Heart left ventricle (tissue), 16 donors: Measurements from ENCODE around the gene IL2RA. TPM values are rescaled to one million over a fixed set of nuclear protein-coding genes. Genes with fewer than 3 reads are reported as not detected.

Experiments
- ATAC-seq, 4 donors: fragments of 200-7000 bp; cut with Tn5 transposase; one replicate each; pipeline ENCODE4 v1.9.1; 2020 to 2022; ENCODE audit warnings: moderate library complexity in 4 of 4, mild to moderate bottlenecking in 3 of 4, moderate number of reproducible peaks in 1 of 4
- DNase-seq, 5 donors: peaks; one replicate each; pipeline ENCODE4 v3.0.0-alpha.2; 2020
- H3K27ac ChIP-seq, 12 donors: fragments of 200-600 bp; sonication (generic) in 4 of 12; one replicate each; pipeline versions ENCODE4 v1.5.0 to v1.8.0; 2016 to 2022; ENCODE audit warnings: mild to moderate bottlenecking in 2 of 12
- H3K27me3 ChIP-seq, 9 donors: fragments of 200-600 bp; sonication (generic) in 2 of 9; one replicate each; pipeline versions ENCODE4 v1.5.1 to v1.8.0; 2016 to 2022; ENCODE audit warnings: mild to moderate bottlenecking in 3 of 9
- H3K36me3 ChIP-seq, 9 donors: fragments of 200-600 bp; sonication (generic) in 2 of 9; one replicate each; pipeline versions ENCODE4 v1.5.0 to v1.8.0; 2018 to 2022; ENCODE audit warnings: mild to moderate bottlenecking in 2 of 9
- H3K4me1 ChIP-seq, 12 donors: fragments of 200-600 bp; sonication (generic) in 4 of 12; one replicate each; pipeline versions ENCODE4 v1.5.0 to v1.8.0; 2016 to 2022; ENCODE audit warnings: mild to moderate bottlenecking in 3 of 12
- H3K4me3 ChIP-seq, 12 donors: fragments of 200-600 bp; sonication (generic) in 4 of 12; one replicate each; pipeline versions ENCODE4 v1.5.0 to v1.8.0; 2017 to 2022; ENCODE audit warnings: mild to moderate bottlenecking in 9 of 12, moderate library complexity in 4 of 12
- H3K9me3 ChIP-seq, 12 donors: fragments of 200-600 bp; sonication (generic) in 4 of 12; one replicate each; pipeline versions ENCODE4 v1.5.0 to v1.8.0; 2016 to 2022; ENCODE audit warnings: mild to moderate bottlenecking in 1 of 12
- CTCF ChIP-seq, 12 donors: fragments of 200-600 bp; sonication (generic) in 4 of 12; IDR thresholded peaks; one replicate each; pipeline versions ENCODE4 v1.5.0 to v1.8.0; 2018 to 2022; ENCODE audit warnings: antibody characterized with exemption in 12 of 12, mild to moderate bottlenecking in 5 of 12
- POLR2A ChIP-seq, 2 donors: fragments of 450-650 bp; IDR thresholded peaks; one replicate each; pipeline ENCODE4 v1.6.1; 2017; ENCODE audit warnings: antibody characterized with exemption in 2 of 2, mild to moderate bottlenecking in 2 of 2, moderate library complexity in 2 of 2
- WGBS, 4 donors: extraction: QIAGEN DNeasy Blood & Tissue Kit in 2 of 4; methylation state at CpG; one replicate each; pipeline versions ENCODE4 v1.1.5 to v1.1.7; 2013 to 2018; 5-methylcytosine and 5-hydroxymethylcytosine counted together
- intact Hi-C, 10 donors: fragments of 100-400 bp; cut with DNase I; formaldehyde crosslinking; loops; one replicate each; pipeline versions ENCODE4 v1.11.1 to v1.14.2; 2022
- polyA plus RNA-seq, 2 donors: library from polyadenylated mRNA; stranded (reverse); fragments of 200-250 nt; gene quantifications; one replicate each; pipeline ENCODE4 v1.2.3, GENCODE V29; 2013
- total RNA-seq, 9 donors: library from RNA; depleted of rRNA in 2 of 9; stranded (reverse); fragments of >200 nt in 2 of 9; fragmentation: NEBNext Ultra II Directional in 3 of 9; extraction: Animal tissue kit (Norgen Biotek cat#: 25700) in 3 of 9; gene quantifications; one replicate each; pipeline versions ENCODE4 v1.1.0 to v1.2.4, GENCODE V29; 2016 to 2023
- donor health status: ischemic (EF 13 %, LVEDD 7.1; RV severe dilation, severe dysfunction).
- donor health status: healthy with polysubstance abuse.
- donor health status: DM: no; HTN: yes; CAD: no.
- donor health status: DM: no; HTN: no; CAD: no.
- donor health status: ischemic (EF 25% LVEDD 6.9; RV normal size, moderate dysfunction).
- donor health status: ischemic (EF 25% LVEDD 5.7; RV mildly dilated, moderate dysfunction).
- donor health status: healthy.
- donor health status: DM: yes; HTN: yes; CAD: no.
- donor health status: ischemic (EF 35%, LVEDD 5.7; RV mildly dilated, moderate dysfunction).
- donor health status: nonischemic (EF 11% LVEDD 7.7; RV severe dilation, severe dysfunction).
- donor health status: DM: yes; HTN: yes; CAD: no.
- donor health status: PGD.
- donor health status: ischemic (EF 29% LVEDD 5.4; RV normal size, mild dysfunction).
- donor health status: nonischemic (EF 23%, LVEDD 6.1; RV moderate dilation, normal function).

The IL2RA gene
- total and polyA plus RNA-seq, 11 donors = 0.11 to 11.1 (median 0.90) TPM; not detected in 1

- intact Hi-C loops = no loop called here
- Histone ChIP-seq H3K4me1 (peaks cover 0 to 64% (median 14%) of the 10 kb centered on the region in 12 donors), H3K4me3 (no peak overlapping the region), H3K9me3 (no peaks in the 10 kb centered on the region), H3K36me3 (no peaks in the 10 kb centered on the region), H3K27me3 (no peaks in the 10 kb centered on the region), H3K27ac (peak overlapping the region in 1 of 12 donors; percentile 82)
- no peak for TF ChIP-seq CTCF (IDR thresholded peaks at IDR 0.05)
- no peak for TF ChIP-seq POLR2A (IDR thresholded peaks at IDR 0.05)
- ATAC-seq (no peak), DNase-seq (no peak)
- 87 to 98% (median 96%) methylated on average over 4 of the region's 4 CpGs for WGBS, 4 donors
Measured at GRCh38 chr10:5973069-5973468, 89.1 kb downstream of the IL2RA start.

DNA sequence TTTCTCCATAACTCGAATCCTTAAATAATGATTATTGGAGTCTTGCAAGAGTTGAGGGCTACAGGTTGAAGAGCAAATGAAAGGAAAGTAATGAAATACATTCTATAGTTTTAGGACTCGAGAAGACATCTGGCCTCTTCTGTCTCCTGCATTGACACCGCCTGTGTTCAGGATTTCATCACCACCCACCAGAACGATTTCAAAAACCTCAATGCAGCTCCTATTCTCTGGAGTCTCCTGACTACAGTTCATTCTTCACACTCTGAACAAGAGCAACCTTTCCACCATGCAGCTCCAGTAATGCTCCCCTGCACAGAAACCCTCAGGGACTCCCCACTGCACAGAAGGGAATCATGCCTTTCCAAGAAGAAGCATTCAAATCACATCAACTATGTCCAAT is 90.3 kb downstream of the IL2RA start:
- ATAC-seq (peak in 2 of 4 donors; percentile 49 to 64), DNase-seq (no peak)
- H3K27me3 ChIP-seq = no peaks in the 10 kb centered on the region
- 53 to 61% (median 58%) methylated on average over 4 of the region's 4 CpGs for WGBS, 4 donors
- intact Hi-C loops = no loop called here
- peak overlapping the region in 11 of 12 donors; percentile 47 to 86 (median 66) for H3K27ac ChIP-seq
- TF ChIP-seq CTCF (IDR thresholded peaks at IDR 0.05) (no peak), POLR2A (IDR thresholded peaks at IDR 0.05) (no peak)
- no peak overlapping the region for H3K4me3 ChIP-seq
- peaks cover 0 to 5% (median 0%) of the 10 kb centered on the region in 9 donors for H3K36me3 ChIP-seq
- no peaks in the 10 kb centered on the region for H3K9me3 ChIP-seq
- H3K4me1 ChIP-seq = peaks cover 0 to 63% (median 14%) of the 10 kb centered on the region in 12 donors

- DNase-seq (peak in 1 of 5 donors; percentile 26), ATAC-seq (peak; percentile 80 to 87 (median 85))
- 58 to 64% (median 60%) methylated on average over 8 of the region's 8 CpGs for WGBS, 4 donors
- TF ChIP-seq CTCF (IDR thresholded peaks at IDR 0.05) (no peak), POLR2A (IDR thresholded peaks at IDR 0.05) (no peak)
- Histone ChIP-seq H3K4me1 (peaks cover 0 to 62% (median 14%) of the 10 kb centered on the region in 12 donors), H3K36me3 (peaks cover 0 to 10% (median 0%) of the 10 kb centered on the region in 9 donors), H3K27ac (peak overlapping the region; percentile 47 to 86 (median 66)), H3K4me3 (no peak overlapping the region), H3K27me3 (no peaks in the 10 kb centered on the region), H3K9me3 (no peaks in the 10 kb centered on the region)
- intact Hi-C loops = no loop called here
Measured at GRCh38 chr10:5971315-5971832, 90.8 kb downstream of the IL2RA start.

- intact Hi-C loops = no loop called here
- peaks cover 0 to 19% (median 0%) of the 10 kb centered on the region in 9 donors for H3K36me3 ChIP-seq
- no peaks in the 10 kb centered on the region for H3K27me3 ChIP-seq
- ATAC-seq (no peak), DNase-seq (no peak)
- WGBS, 4 donors = 89 to 95% (median 93%) methylated on average over 3 of the region's 3 CpGs
- H3K4me3 ChIP-seq = no peak overlapping the region
- no peaks in the 10 kb centered on the region for H3K9me3 ChIP-seq
- peaks cover 0 to 56% (median 12%) of the 10 kb centered on the region in 12 donors for H3K4me1 ChIP-seq
- TF ChIP-seq POLR2A (IDR thresholded peaks at IDR 0.05) (no peak), CTCF (IDR thresholded peaks at IDR 0.05) (no peak)
- H3K27ac ChIP-seq = peak overlapping the region in 9 of 12 donors; percentile 47 to 86 (median 66)
Measured at GRCh38 chr10:5970527-5970926, 91.6 kb downstream of the IL2RA start.
